Measurements from ENCODE around the gene DHRSX.
"Not testable (repeated sequence)": the region's sequence is repeated elsewhere in the genome, so short reads cannot be mapped to it uniquely, and the experiment has no call there.

Gene DHRSX

GRCh38 chrX:2395261-2395992 is 105.3 kb downstream of the DHRSX start:
- DNase-seq (ENCODE audit: low read depth in 3 of 3): no peak

DNA sequence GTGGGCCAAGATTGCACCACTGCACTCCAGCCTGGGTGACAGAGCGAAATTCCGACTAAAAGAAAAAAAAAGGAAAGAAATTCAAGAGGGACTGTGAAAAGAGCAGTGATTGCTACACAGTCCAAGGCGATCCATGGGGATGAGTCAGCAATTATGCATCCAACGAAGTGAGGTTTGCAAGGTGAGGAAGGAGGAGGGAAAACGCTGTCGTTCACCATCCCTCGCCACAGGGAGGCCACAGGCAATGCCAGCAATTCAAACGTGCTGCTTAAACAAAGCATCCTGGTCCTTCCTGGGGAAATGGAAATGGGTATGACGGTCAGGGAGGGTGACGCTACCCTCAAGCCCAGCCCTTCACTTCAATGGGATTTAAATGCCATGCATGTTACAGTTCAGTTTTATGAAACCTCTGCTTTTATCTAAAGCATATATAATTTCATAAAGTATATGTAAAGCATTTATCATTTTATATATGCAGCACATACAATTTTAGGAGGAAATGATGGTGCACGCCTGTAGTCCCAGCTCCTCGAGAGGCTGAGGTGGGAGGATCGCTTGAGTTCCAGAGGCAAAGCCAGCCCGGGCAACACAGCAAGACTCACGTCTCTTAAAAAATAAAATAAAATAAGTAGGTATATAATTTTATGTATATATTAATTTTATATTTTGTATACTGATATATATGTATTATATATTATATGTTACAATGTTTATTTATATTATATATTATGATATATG is 108.7 kb downstream of the DHRSX start:
- no peak for DNase-seq (ENCODE audit: low read depth in 3 of 3)

GRCh38 chrX:2390754-2391153 is 110.0 kb downstream of the DHRSX start:
- no peak for DNase-seq (ENCODE audit: low read depth in 3 of 3)

DNA sequence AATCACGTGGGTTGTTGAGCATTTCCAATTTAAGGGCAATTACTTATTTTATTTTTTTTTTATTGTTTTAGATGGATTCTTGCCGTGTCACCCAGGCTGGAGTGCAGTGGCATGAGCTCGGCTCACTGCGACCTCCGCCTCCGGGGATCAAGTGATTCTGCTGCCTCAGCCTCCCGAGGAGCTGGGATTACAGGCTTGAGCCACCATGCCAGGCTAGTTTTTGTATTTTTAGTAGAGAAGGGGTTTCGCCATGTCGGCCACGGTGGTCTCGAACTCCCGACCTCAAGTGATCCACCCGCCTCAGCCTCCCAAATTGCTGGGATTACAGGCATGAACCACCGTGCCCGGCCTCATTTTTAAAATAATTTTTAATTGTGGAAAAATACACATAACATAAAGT is 111.0 kb downstream of the DHRSX start:
- DNase-seq (ENCODE audit: low read depth in 3 of 3): not testable (repeated sequence)

DNA sequence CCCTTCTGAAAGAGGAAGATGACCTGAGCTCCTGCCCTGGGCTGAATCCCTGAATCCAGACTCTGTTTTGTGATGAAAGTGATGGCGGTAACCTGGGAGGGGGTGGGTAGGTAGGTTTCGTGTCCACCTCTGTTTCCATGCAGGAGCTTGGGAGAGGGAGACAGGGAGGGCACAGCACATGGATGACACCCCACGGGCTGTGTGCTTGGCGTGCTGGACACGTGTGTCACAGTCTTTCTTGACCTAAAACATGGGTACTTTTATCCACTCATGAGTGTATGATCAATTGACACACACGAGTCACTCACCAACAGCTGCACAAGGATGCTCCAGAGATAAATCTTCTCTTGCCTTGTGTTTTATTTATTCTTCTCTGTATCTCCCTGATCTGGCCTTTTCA is 111.5 kb downstream of the DHRSX start:
- no peak for DNase-seq (ENCODE audit: low read depth in 3 of 3)

- no peak for DNase-seq (ENCODE audit: low read depth in 3 of 3)
Observed at GRCh38 chrX:2388669-2389068, 112.1 kb downstream of the DHRSX start.

DNA sequence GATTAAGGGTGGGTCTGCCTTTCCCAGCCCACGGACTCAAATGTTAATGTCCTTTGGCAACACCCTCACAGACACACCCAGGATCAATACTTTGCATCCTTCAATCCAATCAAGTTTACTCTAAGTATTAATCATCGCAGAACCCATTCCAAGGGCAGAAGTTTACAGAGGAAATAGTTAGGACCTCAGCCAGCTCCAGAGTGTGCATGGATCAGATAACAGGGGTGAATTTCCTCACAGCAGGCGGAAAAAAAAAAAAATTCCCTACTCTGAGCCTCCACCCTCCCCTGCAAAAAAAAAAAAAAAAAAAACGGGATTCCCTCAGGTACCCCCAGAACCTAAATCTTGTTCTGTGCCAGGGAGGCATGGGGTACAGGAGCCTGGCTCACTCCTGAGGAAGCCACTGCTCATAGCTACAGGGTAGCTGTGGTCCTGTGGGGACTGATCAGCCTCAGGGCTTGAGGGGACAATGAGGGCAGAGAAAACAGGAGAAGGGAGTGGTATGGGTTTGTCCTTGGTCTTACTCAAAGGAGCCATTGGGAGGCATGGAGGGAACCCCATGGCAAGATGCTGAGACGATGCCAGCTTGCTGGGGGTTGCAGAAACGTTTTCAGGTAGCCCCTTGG is 113.0 kb downstream of the DHRSX start:
- no peak for DNase-seq (ENCODE audit: low read depth in 3 of 3)

DNA sequence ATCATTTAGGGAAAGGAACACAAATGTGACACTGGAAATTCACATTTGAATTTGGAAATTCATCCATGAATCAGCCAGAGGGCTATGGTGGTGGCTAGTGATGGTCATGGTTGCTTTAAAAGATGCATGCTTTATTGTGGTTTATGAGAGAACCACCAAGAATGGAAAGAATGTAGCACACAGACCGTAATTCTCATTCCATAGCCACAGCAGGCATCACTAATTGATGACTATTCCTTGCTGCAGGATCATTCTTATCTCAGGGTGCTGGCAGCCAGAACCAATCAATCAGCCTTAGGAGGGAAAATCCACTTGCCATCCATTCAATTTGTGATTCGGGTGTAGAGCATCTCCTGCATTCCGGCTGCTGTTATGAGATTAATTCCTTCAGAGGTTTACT is 115.6 kb downstream of the DHRSX start:
- no peak for DNase-seq (ENCODE audit: low read depth in 3 of 3)

- DNase-seq (ENCODE audit: low read depth in 3 of 3): no peak
Observed at GRCh38 chrX:2384486-2384885, 116.3 kb downstream of the DHRSX start.

- DNase-seq (ENCODE audit: low read depth in 3 of 3): no peak
Observed at GRCh38 chrX:2383735-2384134, 117.0 kb downstream of the DHRSX start.

DNA sequence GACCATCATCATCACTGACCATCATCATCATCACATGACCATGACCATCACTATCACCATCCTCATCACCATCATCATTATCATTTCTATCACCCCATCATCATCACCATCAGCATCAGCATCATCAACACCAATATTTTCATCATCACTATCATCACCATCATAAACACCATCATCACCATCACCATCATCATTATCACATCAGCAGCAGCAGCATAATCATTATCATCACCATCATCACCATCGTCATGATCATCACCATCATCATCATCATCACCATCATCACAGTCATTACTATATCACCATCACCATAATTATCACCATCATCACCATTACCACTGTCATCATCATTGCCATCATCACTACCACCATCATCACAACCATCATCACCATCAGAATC is 117.6 kb downstream of the DHRSX start:
- no peak for DNase-seq (ENCODE audit: low read depth in 3 of 3)

DNA sequence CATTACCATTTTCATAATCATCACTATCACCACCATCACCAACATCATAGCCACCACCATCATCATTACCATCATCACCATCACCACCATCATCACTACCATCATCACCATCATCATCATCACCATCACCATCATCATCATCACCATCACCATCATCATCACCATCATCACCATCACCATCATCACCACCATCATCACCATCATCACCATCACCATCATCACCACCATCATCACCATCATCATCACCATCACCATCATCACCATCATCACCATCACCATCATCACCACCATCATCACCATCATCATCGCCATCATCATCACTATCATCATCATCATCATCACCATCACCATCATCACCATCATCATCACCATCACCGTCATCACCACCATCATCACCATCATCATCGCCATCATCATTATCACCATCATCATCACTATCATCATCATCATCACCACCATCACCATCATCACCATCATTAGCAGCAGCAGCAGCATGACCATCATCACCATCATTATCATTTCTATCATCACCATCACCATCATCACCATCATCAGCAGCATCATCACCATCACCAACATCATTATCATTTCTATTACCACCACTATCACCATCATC is 118.2 kb downstream of the DHRSX start:
- not testable (repeated sequence) for DNase-seq (ENCODE audit: low read depth in 3 of 3)

DNA sequence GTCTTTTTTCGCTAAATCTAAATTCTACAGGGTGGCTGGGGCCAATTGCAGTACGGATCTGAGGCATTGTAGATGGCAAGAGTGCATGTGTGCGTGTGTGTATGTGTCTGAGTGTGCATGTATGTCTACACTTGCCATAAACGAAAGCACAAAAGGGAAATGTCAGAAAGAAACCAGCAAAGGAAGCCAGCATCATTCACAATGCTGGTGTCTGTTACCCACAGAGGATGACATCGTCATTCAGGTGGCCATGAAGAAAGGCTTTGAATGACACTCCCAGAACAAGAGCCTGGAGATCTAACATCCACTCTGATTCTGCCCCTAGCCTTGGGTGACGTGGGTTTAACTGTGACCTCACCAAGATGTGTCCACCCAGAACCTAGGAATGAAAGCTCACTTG is 124.6 kb downstream of the DHRSX start:
- DNase-seq (ENCODE audit: low read depth in 3 of 3): no peak

DNA sequence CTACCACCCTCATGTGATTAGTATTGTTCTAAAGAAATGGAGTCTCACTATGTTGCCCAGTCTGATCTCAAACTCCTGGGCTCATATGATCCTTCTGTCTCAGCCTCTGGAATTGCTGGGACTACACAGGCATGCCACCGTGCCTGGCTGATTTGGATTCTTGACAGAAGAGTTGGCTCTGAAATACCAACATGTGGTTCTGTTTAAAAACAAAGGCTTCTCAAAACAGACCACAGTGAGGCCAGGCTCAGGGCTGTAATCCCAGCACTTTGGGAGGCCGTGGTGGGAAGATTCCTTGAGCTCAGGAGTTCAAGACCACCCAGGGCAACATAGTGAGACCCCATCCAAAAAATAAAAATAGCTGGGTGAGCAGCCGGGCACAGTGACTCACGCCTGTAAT is 126.7 kb downstream of the DHRSX start:
- DNase-seq (ENCODE audit: low read depth in 3 of 3): no peak

GRCh38 chrX:2373615-2374014 is 127.2 kb downstream of the DHRSX start:
- no peak for DNase-seq (ENCODE audit: low read depth in 3 of 3)

- DNase-seq (ENCODE audit: low read depth in 3 of 3): no peak
Observed at GRCh38 chrX:2371026-2371711, 129.6 kb downstream of the DHRSX start.

GRCh38 chrX:2370456-2370855 is 130.3 kb downstream of the DHRSX start:
- no peak for DNase-seq (ENCODE audit: low read depth in 3 of 3)

GRCh38 chrX:2369206-2369605 is 131.6 kb downstream of the DHRSX start:
- DNase-seq (ENCODE audit: low read depth in 3 of 3): no peak

DNA sequence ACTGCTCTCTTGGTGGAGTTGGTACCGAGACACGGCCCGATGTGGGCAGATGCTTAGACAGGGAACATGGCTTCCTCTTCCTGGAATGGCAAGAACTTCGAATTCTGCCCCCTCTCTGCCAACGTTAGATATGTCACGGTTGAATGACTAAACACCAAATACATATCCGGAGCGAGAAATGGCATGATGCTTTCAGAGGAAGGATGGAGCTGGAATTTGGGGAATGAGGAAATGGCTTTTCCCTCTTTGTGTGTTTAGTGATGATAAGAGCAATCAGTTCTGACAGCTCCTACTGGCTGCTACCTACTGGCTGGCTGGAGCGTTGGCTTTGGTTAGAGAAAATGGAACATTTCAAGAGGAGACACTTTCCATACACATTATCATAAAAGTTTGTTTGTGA is 140.0 kb downstream of the DHRSX start:
- DNase-seq (ENCODE audit: low read depth in 3 of 3): no peak

- DNase-seq (ENCODE audit: low read depth in 3 of 3): not testable (repeated sequence)
Observed at GRCh38 chrX:2359522-2359921, 141.3 kb downstream of the DHRSX start.

GRCh38 chrX:2351999-2352995 is 148.5 kb downstream of the DHRSX start:
- no peak for DNase-seq (ENCODE audit: low read depth in 3 of 3)
